ENCODE data around the gene STXBP6.

DNA sequence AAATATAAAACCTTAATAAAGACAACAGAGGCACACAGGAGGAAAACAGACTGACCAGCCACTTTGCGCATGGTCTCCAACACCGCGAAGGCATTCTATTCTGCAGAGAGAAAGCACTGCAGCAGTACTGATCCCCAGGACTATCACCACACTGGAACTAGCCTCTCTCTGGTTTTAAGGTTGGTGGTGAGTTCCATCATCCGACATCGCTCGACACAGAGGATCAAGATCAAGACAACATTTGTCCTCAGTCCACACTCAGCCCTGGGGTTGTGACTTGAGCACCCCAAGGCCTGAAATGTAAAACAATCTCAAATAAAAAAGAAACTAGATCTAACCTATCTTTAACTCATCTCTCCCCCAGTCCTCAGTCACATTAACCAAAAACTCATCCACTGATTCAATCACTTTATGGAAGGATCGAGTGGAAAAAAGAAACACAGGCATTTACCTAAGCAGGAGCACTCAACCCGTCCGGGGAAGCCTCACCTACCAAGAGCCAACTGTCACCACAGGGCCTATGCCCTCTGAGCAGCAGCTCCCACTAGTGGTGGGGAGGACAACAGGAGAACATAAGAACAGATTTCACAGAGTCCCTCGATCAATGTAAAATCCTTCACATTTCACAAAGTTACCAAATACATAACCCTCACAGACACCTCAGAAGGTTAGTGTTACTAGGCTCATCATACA, 17.7 kb downstream of the STXBP6 start:
- TF ChIP-seq BACH1 (IDR thresholded peaks at IDR 0.05; ENCODE audit: borderline replicate concordance) (no peak), NFIC (IDR thresholded peaks at IDR 0.05; ENCODE audit: low read depth, low read length) (no peak), FOXM1 (IDR thresholded peaks at IDR 0.05; ENCODE audit: low read depth, low read length) (no peak)
